ENCODE data around the gene POLN. TPM values are rescaled to one million over a fixed set of nuclear protein-coding genes. Genes with fewer than 3 reads are reported as not detected.

POLN gene
- total RNA-seq, 1 experiment from 2014 or later: 1.3 TPM

- no peaks in the 10 kb centered on the region for H3K79me2 ChIP-seq (ENCODE audit: low read depth)
- H3K9me2 ChIP-seq (ENCODE audit: insufficient read depth): no peaks in the 10 kb centered on the region
- no peaks in the 10 kb centered on the region for H4K20me1 ChIP-seq (ENCODE audit: insufficient read depth)
- DNase-seq: no peak
- no peak for TF ChIP-seq CTCF (conservative IDR thresholded peaks at IDR 0.05)
- TF ChIP-seq EZH2 (IDR thresholded peaks at IDR 0.05; ENCODE audit: low read depth): no peak
- no peak overlapping the region for H3K4me2 ChIP-seq
- intact Hi-C loops (cut with micrococcal nuclease; ENCODE audit: unreplicated experiment): no loop called here
- no peaks in the 10 kb centered on the region for H3K4me1 ChIP-seq (replicated peaks; ENCODE audit: insufficient read depth)
- H3K36me3 ChIP-seq (ENCODE audit: low read depth): no peaks in the 10 kb centered on the region
- ChIA-PET CTCF (no interaction called here), POLR2A (ENCODE audit: unreplicated experiment) (no interaction called here)
- no peak overlapping the region for H2AFZ ChIP-seq
- no peak overlapping the region for H3K27ac ChIP-seq
- H3K9me3 ChIP-seq (ENCODE audit: insufficient read depth, low read depth): no peaks in the 10 kb centered on the region
- H3K4me3 ChIP-seq: no peak overlapping the region
- H3F3A ChIP-seq (ENCODE audit: insufficient read depth, low read depth): no peaks in the 10 kb centered on the region
- no TSS peak for BruUV-seq (replicated peaks)
- H3K27me3 ChIP-seq (ENCODE audit: insufficient read depth, low read depth): no peaks in the 10 kb centered on the region
Measured at GRCh38 chr4:2057382-2058065, 184.4 kb downstream of the POLN start.

- intact Hi-C loops (cut with micrococcal nuclease; ENCODE audit: unreplicated experiment): no loop called here
- BruUV-seq (replicated peaks): no TSS peak
- Histone ChIP-seq H3K79me2 (ENCODE audit: low read depth) (no peaks in the 10 kb centered on the region), H3K4me3 (no peak overlapping the region), H3K9me3 (ENCODE audit: insufficient read depth, low read depth) (no peaks in the 10 kb centered on the region), H2AFZ (no peak overlapping the region), H3K4me2 (no peak overlapping the region), H3K27me3 (ENCODE audit: insufficient read depth, low read depth) (no peaks in the 10 kb centered on the region), H3K9me2 (ENCODE audit: insufficient read depth) (no peaks in the 10 kb centered on the region), H4K20me1 (ENCODE audit: insufficient read depth) (no peaks in the 10 kb centered on the region), H3F3A (ENCODE audit: insufficient read depth, low read depth) (no peaks in the 10 kb centered on the region), H3K4me1 (replicated peaks; ENCODE audit: insufficient read depth) (peaks cover 4% of the 10 kb centered on the region; the same call in 1 of the 2 replicates), H3K36me3 (ENCODE audit: low read depth) (no peaks in the 10 kb centered on the region), H3K27ac (no peak overlapping the region)
- TF ChIP-seq EZH2 (IDR thresholded peaks at IDR 0.05; ENCODE audit: low read depth) (no peak), CTCF (conservative IDR thresholded peaks at IDR 0.05) (no peak)
- no peak for DNase-seq
- ChIA-PET CTCF (no interaction called here), POLR2A (ENCODE audit: unreplicated experiment) (no interaction called here)
Measured at GRCh38 chr4:2054217-2054616, 187.7 kb downstream of the POLN start.

GRCh38 chr4:2051086-2051485 lies 190.8 kb downstream of the POLN start:
- Histone ChIP-seq H3K4me2 (no peak overlapping the region), H3K27me3 (ENCODE audit: insufficient read depth, low read depth) (no peaks in the 10 kb centered on the region), H3K27ac (no peak overlapping the region), H3K9me2 (ENCODE audit: insufficient read depth) (no peaks in the 10 kb centered on the region), H3K9me3 (ENCODE audit: insufficient read depth, low read depth) (no peaks in the 10 kb centered on the region), H3K36me3 (ENCODE audit: low read depth) (no peaks in the 10 kb centered on the region), H3F3A (ENCODE audit: insufficient read depth, low read depth) (peaks cover 9% of the 10 kb centered on the region; the same call in 1 of the 2 replicates), H3K79me2 (ENCODE audit: low read depth) (no peaks in the 10 kb centered on the region), H2AFZ (no peak overlapping the region), H3K4me1 (replicated peaks; ENCODE audit: insufficient read depth) (peaks cover 18% of the 10 kb centered on the region), H4K20me1 (ENCODE audit: insufficient read depth) (no peaks in the 10 kb centered on the region), H3K4me3 (no peak overlapping the region)
- BruUV-seq (replicated peaks): no TSS peak
- ChIA-PET POLR2A (ENCODE audit: unreplicated experiment) (no interaction called here), CTCF (no interaction called here)
- intact Hi-C loops (cut with micrococcal nuclease; ENCODE audit: unreplicated experiment): no loop called here
- TF ChIP-seq CTCF (conservative IDR thresholded peaks at IDR 0.05): no peak
- TF ChIP-seq EZH2 (IDR thresholded peaks at IDR 0.05; ENCODE audit: low read depth): no peak
- DNase-seq: no peak

All from PC-9 (cell line).